ENCODE data around the gene SNCA. TPM values are rescaled to one million over a fixed set of nuclear protein-coding genes. Genes with fewer than 3 reads are reported as not detected.

SNCA gene
- total RNA-seq, 1 experiment from 2014 or later: 3.1 TPM

GRCh38 chr4:89876548-89876947 lies 39.6 kb upstream of the SNCA start:
- H3K9me3 ChIP-seq (ENCODE audit: low read depth, low read length, poor library complexity, severe bottlenecking): no peaks in the 10 kb centered on the region
- H3K4me3 ChIP-seq (ENCODE audit: low read depth, low read length, poor library complexity, severe bottlenecking): no peak overlapping the region
- ChIA-PET CTCF (no interaction called here), POLR2A (ENCODE audit: low non-redundant PET) (no interaction called here)
- TF ChIP-seq CTCF (conservative IDR thresholded peaks at IDR 0.05; ENCODE audit: low read depth, low read length) (no peak), EZH2 (IDR thresholded peaks at IDR 0.05; ENCODE audit: borderline replicate concordance, low read depth, low read length, poor library complexity, severe bottlenecking) (no peak)
- no TSS peak for BruUV-seq (replicated peaks)
- no peak overlapping the region for H3K27ac ChIP-seq (ENCODE audit: low read depth, low read length, poor library complexity, severe bottlenecking)
- H3K36me3 ChIP-seq (ENCODE audit: insufficient read depth, low read length, poor library complexity, severe bottlenecking): no peaks in the 10 kb centered on the region
- no peak for DNase-seq (ENCODE audit: low spot score)
- no peaks in the 10 kb centered on the region for H3K27me3 ChIP-seq (replicated peaks; ENCODE audit: insufficient read depth, low read depth, low read length, poor library complexity)
- H3K4me1 ChIP-seq (ENCODE audit: insufficient read depth, low read length, poor library complexity, severe bottlenecking): no peaks in the 10 kb centered on the region
- intact Hi-C loops (cut with micrococcal nuclease; ENCODE audit: unreplicated experiment): loop anchor here (10.0 kb wide), 1 partner anchor 392 kb away; no protein-coding TSS in a partner anchor

GRCh38 chr4:89871211-89871610 lies 34.2 kb upstream of the SNCA start:
- Histone ChIP-seq H3K4me1 (ENCODE audit: insufficient read depth, low read length, poor library complexity, severe bottlenecking) (no peaks in the 10 kb centered on the region), H3K36me3 (ENCODE audit: insufficient read depth, low read length, poor library complexity, severe bottlenecking) (no peaks in the 10 kb centered on the region), H3K27me3 (replicated peaks; ENCODE audit: insufficient read depth, low read depth, low read length, poor library complexity) (no peaks in the 10 kb centered on the region), H3K27ac (ENCODE audit: low read depth, low read length, poor library complexity, severe bottlenecking) (no peak overlapping the region), H3K4me3 (ENCODE audit: low read depth, low read length, poor library complexity, severe bottlenecking) (no peak overlapping the region), H3K9me3 (ENCODE audit: low read depth, low read length, poor library complexity, severe bottlenecking) (no peaks in the 10 kb centered on the region)
- BruUV-seq (replicated peaks): no TSS peak
- DNase-seq (ENCODE audit: low spot score): no peak
- intact Hi-C loops (cut with micrococcal nuclease; ENCODE audit: unreplicated experiment): loop anchor here (10.0 kb wide), 1 partner anchor 386 kb away; no protein-coding TSS in a partner anchor
- no peak for TF ChIP-seq EZH2 (IDR thresholded peaks at IDR 0.05; ENCODE audit: borderline replicate concordance, low read depth, low read length, poor library complexity, severe bottlenecking)
- no peak for TF ChIP-seq CTCF (conservative IDR thresholded peaks at IDR 0.05; ENCODE audit: low read depth, low read length)
- ChIA-PET CTCF (no interaction called here), POLR2A (ENCODE audit: low non-redundant PET) (no interaction called here)

GRCh38 chr4:89868999-89869589 lies 32.1 kb upstream of the SNCA start:
- DNase-seq (ENCODE audit: low spot score): no peak
- BruUV-seq (replicated peaks): no TSS peak
- POLR2A ChIA-PET (ENCODE audit: low non-redundant PET): no interaction called here

More at GRCh38 chr4:89868999-89869589, 32.1 kb upstream of the SNCA start:
- Histone ChIP-seq H3K4me3 (ENCODE audit: low read depth, low read length, poor library complexity, severe bottlenecking) (no peak overlapping the region), H3K36me3 (ENCODE audit: insufficient read depth, low read length, poor library complexity, severe bottlenecking) (no peaks in the 10 kb centered on the region), H3K27ac (ENCODE audit: low read depth, low read length, poor library complexity, severe bottlenecking) (no peak overlapping the region), H3K27me3 (replicated peaks; ENCODE audit: insufficient read depth, low read depth, low read length, poor library complexity) (no peaks in the 10 kb centered on the region), H3K9me3 (ENCODE audit: low read depth, low read length, poor library complexity, severe bottlenecking) (no peaks in the 10 kb centered on the region), H3K4me1 (ENCODE audit: insufficient read depth, low read length, poor library complexity, severe bottlenecking) (no peaks in the 10 kb centered on the region)
- TF ChIP-seq EZH2 (IDR thresholded peaks at IDR 0.05; ENCODE audit: borderline replicate concordance, low read depth, low read length, poor library complexity, severe bottlenecking) (no peak), CTCF (conservative IDR thresholded peaks at IDR 0.05; ENCODE audit: low read depth, low read length) (peak; percentile 43)
- intact Hi-C loops (cut with micrococcal nuclease; ENCODE audit: unreplicated experiment): no loop called here
- CTCF ChIA-PET: interaction anchor here (1.0 kb wide), 1 partner anchor 643 kb away, joined by 3 read pairs; no protein-coding TSS in a partner anchor

Measured in A673 (cell line).